GM18517 (cell line): ENCODE measurements around the gene BARD1.
"Not testable (repeated sequence)": the region's sequence is repeated elsewhere in the genome, so short reads cannot be mapped to it uniquely, and the experiment has no call there.

Experiments used
- ATAC-seq: cut with Tn5 transposase; IDR thresholded peaks from one replicate; pipeline ENCODE4 v1.9.1; 2021; ENCODE audit warnings: mild to moderate bottlenecking, moderate library complexity; ENCODE audit not compliant: unreplicated experiment

The BARD1 gene

GRCh38 chr2:214772443-214773015, 37.0 kb downstream of the BARD1 start:
- ATAC-seq = no peak

DNA sequence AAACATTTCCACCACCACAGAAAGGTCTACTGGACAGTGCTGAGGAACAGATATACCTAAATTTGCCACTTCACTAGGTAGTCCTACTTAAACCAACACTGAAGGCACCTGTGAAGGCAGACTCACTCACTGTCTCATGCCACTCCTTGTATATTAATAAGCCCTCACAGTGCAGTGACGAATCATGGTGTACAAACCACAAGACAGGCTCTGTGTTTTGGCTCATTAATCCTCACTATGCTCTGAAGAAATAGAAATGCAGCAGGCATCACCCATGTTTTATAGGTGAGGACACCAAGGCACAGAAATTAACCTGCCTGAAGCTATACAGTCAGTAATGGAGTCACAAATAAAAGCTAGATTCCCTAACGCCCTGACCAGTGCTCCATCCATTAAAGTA, 44.3 kb downstream of the BARD1 start:
- no peak for ATAC-seq

DNA sequence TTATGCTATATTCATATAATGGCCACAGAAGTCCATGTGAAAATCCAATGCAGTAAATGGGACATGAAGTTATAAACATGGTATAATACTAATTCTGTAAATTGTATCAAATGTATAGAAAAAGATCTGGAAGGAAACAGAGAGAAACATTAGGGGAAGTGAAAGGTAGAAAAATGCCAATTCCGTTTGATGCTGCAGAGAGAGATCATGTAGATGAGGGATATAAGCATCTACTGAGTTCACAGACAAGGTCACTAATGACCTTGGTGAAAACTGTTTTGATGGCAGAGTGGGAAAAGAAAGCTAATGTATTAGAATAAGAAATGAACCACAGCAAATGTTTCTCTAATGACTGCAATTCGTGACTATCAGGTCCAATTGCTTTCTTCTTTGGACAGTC, 56.0 kb downstream of the BARD1 start:
- no peak for ATAC-seq

GRCh38 chr2:214750529-214750928, 59.0 kb downstream of the BARD1 start:
- no peak for ATAC-seq

DNA sequence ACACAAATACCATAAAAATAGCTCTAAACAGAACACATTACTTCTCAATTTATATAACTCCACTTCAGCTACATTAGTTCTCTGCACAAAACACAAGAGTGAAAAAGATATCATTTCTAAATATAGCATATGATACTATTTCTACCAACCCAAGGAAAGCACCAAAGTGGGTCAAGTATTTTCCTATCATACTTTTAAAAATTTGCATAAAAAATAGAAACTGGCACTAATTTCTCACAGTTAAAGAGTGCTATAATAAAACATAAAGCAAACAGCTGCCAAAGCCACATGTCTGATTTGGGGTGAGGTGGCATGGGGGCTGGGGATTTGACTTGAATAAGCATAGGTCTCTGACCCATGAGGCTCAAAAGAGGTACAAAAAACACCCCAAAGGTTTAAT, 61.5 kb downstream of the BARD1 start:
- ATAC-seq = peak; percentile 76

- peak; percentile 49 for ATAC-seq
These were observed 67.4 kb downstream of the BARD1 start for GRCh38 chr2:214742119-214742518.

DNA sequence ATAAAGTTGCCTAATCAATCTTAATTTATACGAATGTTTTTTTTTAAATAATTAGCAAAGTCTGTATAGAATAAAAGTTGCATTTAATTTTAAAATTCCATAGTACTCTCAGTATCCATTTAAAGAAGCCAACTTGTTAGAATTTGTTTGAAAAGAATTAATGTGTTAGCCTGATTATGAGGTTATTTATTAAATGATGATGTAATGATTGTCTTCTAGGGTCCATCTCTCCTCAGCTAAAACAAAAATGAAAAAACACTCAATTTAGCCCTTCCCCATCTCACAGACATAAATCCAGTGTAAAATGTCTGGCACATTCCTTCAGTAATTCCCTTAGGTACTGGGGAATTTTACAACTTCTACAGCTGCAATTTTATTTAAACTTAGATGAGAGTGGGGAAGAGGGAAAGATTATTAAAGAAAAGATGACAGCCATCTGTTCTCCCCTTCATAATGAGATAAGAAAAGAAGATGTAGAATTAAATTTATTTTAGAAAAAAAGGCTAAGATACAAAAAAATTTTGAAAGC, 68.6 kb downstream of the BARD1 start:
- ATAC-seq = no peak

GRCh38 chr2:214737188-214737587, 72.3 kb downstream of the BARD1 start:
- peak; percentile 99 for ATAC-seq

GRCh38 chr2:214730800-214731407, 78.6 kb downstream of the BARD1 start:
- peak; percentile 61 for ATAC-seq

- ATAC-seq = no peak
These were observed 79.2 kb downstream of the BARD1 start for GRCh38 chr2:214730248-214730647.

- ATAC-seq = no peak
These were observed 84.7 kb downstream of the BARD1 start for GRCh38 chr2:214724741-214725140.

DNA sequence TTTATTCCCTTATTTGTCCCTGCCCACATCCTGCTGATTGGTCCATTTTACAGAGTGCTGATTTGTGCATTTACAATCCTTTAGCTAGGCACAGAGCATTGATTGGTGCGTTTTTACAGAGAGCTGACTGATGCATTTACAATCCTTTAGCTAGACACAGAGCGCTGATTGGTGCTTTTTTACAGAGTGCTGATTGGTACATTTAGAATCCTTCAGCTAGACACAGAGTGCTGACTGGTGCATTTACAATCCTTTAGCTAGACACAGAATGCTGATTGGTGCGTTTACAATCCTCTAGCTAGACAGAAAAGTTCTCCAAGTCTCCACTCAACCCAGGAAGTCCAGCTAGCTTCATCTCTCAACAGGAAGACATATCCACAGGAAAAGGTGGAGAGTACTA, 91.6 kb downstream of the BARD1 start:
- ATAC-seq = not testable (repeated sequence)

DNA sequence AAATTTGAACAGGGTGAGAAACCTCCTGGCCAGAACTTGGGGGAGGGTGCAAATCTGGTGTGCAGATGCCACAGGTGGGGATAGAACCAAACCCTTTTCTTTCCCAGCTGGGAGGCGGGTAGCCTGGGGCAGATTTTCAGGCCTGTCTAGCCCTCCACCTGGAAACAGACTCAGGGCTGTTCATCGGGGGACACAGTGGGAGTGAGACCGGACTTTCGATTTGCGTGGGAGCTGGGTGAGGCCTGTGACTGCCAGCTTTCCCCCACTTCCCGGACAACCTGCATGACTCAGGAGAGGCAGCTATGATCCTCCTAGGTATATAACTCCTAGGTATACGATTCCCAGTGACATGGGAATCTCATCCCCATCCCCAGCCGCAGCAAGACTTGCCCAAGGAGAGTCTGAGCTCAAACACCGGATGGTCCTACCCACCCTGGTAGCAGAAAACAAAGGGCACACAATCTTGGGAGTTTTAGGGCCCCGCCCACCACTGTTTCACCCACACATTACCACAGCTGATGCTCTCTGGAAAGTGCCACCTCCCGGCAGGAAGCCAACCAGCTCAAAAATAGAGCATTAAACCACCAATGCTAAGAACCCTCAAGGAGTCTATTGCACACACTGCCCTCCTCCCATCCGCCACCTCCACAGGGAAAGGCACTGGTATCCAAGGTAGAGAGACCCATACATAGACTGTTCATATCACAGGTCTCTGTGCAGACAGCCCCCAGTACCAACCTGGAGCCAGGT, 92.5 kb downstream of the BARD1 start:
- ATAC-seq = no peak

DNA sequence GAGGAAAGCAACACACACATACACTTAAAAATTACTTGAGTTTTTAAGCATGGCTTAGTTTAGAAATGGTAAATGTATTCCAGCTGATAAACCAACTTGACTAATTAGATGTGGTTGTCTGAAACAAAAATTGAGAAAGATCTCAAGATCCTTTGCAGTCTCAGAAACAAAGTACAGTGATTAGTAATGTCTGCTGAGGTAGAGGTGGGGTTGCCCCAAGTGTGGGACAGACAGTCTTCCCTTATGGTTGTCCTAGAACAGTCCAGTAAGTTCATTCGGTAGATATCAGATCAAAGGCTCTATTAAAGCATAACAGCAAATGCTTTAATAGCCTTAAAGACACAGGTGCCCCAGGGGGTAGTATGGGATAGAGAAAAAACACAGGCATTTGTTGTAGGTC, 94.5 kb downstream of the BARD1 start:
- ATAC-seq = no peak

DNA sequence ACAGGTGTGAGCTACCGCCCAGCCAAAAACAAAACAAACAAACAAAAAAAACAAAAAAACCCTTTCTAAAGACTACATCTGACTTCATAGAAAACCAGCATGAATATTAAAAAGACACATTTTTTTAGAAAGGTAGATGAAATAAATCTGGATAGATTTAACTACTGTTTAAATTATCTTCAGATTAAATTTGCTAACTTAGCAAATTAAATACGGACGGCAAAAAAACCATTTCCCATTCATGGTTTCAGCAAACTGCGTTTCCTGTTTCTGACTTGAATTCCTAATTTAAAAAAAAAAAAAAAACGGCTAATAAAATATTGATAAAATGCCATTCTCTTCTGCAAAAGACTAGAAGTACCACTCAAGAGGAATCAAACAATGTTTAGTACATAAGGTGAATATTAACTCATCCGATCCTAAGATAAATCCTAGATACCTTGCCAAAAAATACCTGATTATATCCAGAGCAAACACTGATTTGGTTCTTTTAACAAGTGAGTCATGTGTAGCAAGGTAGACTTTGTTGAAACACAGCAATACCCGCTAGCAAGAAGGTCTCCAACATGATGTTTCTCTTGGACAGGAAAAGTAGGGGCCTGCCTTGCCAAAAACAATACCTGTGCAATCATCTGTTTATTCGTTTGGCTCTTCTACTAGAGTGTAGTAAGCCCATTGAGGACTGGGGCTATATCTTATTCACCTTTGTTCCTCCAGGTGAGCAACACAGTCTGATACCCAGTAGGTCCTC, 96.2 kb downstream of the BARD1 start:
- no peak for ATAC-seq

DNA sequence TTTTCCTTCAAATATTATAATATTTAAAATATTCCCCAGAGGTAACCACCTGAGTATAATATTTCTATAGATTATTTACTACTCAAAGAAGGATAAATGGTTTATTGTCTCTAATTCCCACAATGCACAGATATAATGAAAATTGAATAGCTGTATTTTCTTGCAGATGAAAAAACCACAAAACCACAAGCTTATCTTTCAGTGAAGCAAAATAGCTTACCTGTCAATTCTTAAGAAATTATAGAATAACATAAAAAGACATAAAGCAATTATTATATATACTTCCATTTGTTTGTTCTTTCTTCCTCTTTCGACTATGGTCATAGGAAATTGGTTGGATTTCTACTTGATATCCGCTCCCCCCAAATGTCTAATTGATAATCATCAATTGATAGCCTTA, 98.8 kb downstream of the BARD1 start:
- no peak for ATAC-seq

DNA sequence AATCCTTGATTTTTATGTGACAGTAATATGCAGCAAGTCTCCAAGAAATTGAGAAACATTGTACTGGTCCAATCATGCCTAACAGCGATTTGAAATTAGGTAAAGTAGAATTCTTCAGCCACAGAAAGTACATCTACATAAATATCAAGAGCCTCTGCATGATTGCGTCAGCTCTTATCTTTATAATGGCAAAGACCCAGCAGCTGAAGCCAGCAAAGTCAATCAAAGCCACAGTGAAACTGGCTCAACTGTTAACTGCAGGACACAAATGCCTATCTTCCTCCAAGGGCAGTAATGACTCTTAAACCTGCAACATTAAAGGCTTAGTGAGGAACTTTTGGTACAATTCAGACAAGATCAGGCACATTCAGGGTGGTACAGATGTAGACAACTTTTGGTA, 102.5 kb downstream of the BARD1 start:
- no peak for ATAC-seq

DNA sequence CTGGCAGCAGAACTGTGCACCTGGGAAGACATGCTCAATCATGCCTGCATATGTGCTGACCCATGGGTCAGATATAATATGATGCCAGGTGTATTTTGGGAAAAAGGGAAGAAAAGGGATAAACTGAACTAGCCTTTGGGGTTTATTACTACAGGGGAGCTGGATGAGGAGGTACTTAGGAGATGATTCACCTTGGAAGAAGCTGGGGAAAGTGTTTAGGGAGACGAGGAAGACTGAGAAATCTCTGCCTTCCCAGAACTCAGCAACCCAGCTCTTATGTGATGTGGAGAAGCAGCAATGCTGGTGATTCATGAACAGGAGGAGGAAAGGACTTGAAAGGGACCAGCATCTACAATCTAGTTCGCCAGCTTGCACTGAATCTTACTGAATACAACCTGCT, 110.2 kb downstream of the BARD1 start:
- ATAC-seq = no peak

GRCh38 chr2:214696681-214697080, 112.8 kb downstream of the BARD1 start:
- ATAC-seq = no peak

DNA sequence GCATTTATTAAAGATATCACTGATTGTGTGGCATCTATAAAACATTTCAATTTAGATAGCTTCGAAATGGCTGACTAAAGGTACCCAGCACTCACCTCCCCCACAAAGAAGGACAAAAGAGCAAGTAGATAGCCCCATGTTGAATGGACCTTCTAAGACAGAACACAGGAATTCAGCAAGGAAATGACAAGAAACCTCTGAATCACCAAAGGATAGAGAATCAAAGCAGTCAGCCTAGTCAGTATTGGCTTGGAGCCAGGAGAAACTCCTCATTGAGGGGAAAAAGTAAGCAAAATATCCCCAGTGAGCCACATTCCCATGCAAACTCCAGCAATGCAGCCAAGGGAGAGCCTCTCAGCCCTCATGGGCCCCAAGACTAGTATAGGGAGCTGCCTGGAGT, 113.7 kb downstream of the BARD1 start:
- ATAC-seq = no peak

DNA sequence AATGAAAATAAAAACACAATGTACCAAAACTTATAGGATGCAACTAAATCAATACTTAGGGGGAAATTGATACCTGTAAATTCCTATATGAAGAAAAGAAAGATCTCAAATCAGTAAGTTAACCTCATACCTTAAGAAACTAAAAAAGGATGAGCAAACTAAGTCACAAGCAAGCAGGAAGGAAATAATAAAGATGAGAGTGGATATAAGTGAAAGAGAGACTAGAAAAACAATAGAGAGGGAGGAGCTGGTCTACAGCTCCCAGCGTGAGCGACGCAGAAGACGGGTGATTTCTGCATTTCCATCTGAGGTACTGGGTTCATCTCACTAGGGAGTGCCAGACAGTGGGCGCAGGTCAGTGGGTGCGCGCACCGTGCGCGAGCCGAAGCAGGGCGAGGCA, 125.9 kb downstream of the BARD1 start:
- ATAC-seq = not testable (repeated sequence)
